H9 (cell line): ENCODE results near the gene TENM4. TPM values are rescaled to one million over a fixed set of nuclear protein-coding genes. Genes with fewer than 3 reads are reported as not detected.

Experiments used
- DNase-seq: peaks from one replicate; pipeline ENCODE4 v3.0.0-alpha.2; 2017
- H2AFZ ChIP-seq: one replicate; pipeline ENCODE4 v1.6.1; 2013; ENCODE audit warnings: mild to moderate bottlenecking, low read length, control low read depth, moderate library complexity
- H2AK5ac ChIP-seq: 2 replicates; pipeline ENCODE4 v1.6.1; 2013; ENCODE audit warnings: low read length, control low read depth, mixed read lengths; ENCODE audit not compliant: insufficient read length
- H2BK120ac ChIP-seq: one replicate; pipeline ENCODE4 v1.6.1; 2013; ENCODE audit warnings: low read depth, mild to moderate bottlenecking, low read length, control low read depth, inconsistent platforms; ENCODE audit not compliant: poor library complexity, severe bottlenecking
- H2BK12ac ChIP-seq: 2 replicates; pipeline ENCODE4 v1.6.1; 2013; ENCODE audit warnings: low read length, control low read depth, mixed read lengths, low read depth; ENCODE audit not compliant: insufficient read length
- H2BK15ac ChIP-seq: 2 replicates; pipeline ENCODE4 v1.6.1; 2013; ENCODE audit warnings: low read depth, low read length, control low read depth
- H2BK20ac ChIP-seq: one replicate; pipeline ENCODE4 v1.6.1; 2013; ENCODE audit warnings: low read depth, mild to moderate bottlenecking, low read length, control low read depth, inconsistent platforms; ENCODE audit not compliant: poor library complexity, severe bottlenecking
- H2BK5ac ChIP-seq: 2 replicates; pipeline ENCODE4 v1.6.1; 2013; ENCODE audit warnings: low read length, control low read depth, mixed read lengths; ENCODE audit not compliant: insufficient read length
- H3K14ac ChIP-seq: 2 replicates; pipeline ENCODE4 v1.6.1; 2013; ENCODE audit warnings: low read length, control low read depth; ENCODE audit not compliant: insufficient read depth
- H3K18ac ChIP-seq: 2 replicates; pipeline ENCODE4 v1.6.1; 2013; ENCODE audit warnings: low read depth, mild to moderate bottlenecking, mixed read lengths, low read length, control low read depth; ENCODE audit not compliant: insufficient read length
- H3K23ac ChIP-seq: 2 replicates; pipeline ENCODE4 v1.6.1; 2013; ENCODE audit warnings: low read length, control low read depth, mixed read lengths, low read depth; ENCODE audit not compliant: insufficient read length
- H3K23me2 ChIP-seq: 2 replicates; pipeline ENCODE4 v1.6.1; 2013; ENCODE audit warnings: low read depth, mild to moderate bottlenecking, mixed read lengths, low read length, control low read depth; ENCODE audit not compliant: insufficient read length, poor library complexity, severe bottlenecking
- H3K27ac ChIP-seq: 2 replicates; pipeline ENCODE4 v1.5.1; 2013; ENCODE audit warnings: low read length, control low read depth, mixed read lengths, low read depth; ENCODE audit not compliant: insufficient read length
- H3K27me3 ChIP-seq: 2 replicates; pipeline ENCODE4 v1.6.1; 2013; ENCODE audit warnings: low read length, control low read depth, inconsistent platforms; ENCODE audit not compliant: insufficient read depth
- H3K4ac ChIP-seq: 2 replicates; pipeline ENCODE4 v1.6.1; 2013; ENCODE audit warnings: low read depth, mild to moderate bottlenecking, control low read depth, inconsistent platforms, low read length, moderate library complexity
- H3K4me1 ChIP-seq: 2 replicates; pipeline ENCODE4 v1.6.1; 2013; ENCODE audit warnings: low read length, control low read depth, inconsistent platforms; ENCODE audit not compliant: insufficient read depth
- H3K4me2 ChIP-seq: 2 replicates; pipeline ENCODE4 v1.6.1; 2013; ENCODE audit warnings: low read length, control low read depth, mixed read lengths; ENCODE audit not compliant: insufficient read length, insufficient read depth
- H3K56ac ChIP-seq: 2 replicates; pipeline ENCODE4 v1.6.1; 2013; ENCODE audit warnings: low read depth, mild to moderate bottlenecking, mixed read lengths, low read length, control low read depth; ENCODE audit not compliant: insufficient read length
- H3K79me1 ChIP-seq: 2 replicates; pipeline ENCODE4 v1.6.1; 2013; ENCODE audit warnings: low read depth, mild to moderate bottlenecking, moderate library complexity, low read length, control low read depth, inconsistent platforms; ENCODE audit not compliant: insufficient read depth, poor library complexity, severe bottlenecking
- H3K79me2 ChIP-seq: 2 replicates; pipeline ENCODE4 v1.6.1; 2013; ENCODE audit warnings: low read length, control low read depth, inconsistent platforms; ENCODE audit not compliant: insufficient read depth
- H3K9ac ChIP-seq: 2 replicates; pipeline ENCODE4 v1.6.1; 2013; ENCODE audit warnings: low read length, control low read depth, mixed read lengths; ENCODE audit not compliant: insufficient read length; ENCODE audit errors: extremely low read depth
- H3K9me3 ChIP-seq: one replicate; pipeline ENCODE4 v1.6.1; 2013; ENCODE audit warnings: low read depth, low read length, inconsistent platforms; ENCODE audit not compliant: control insufficient read depth
- H3T11ph ChIP-seq: one replicate; pipeline ENCODE4 v1.6.1; 2013; ENCODE audit warnings: mild to moderate bottlenecking, low read length, control low read depth, inconsistent platforms
- H4K20me1 ChIP-seq: one replicate; pipeline ENCODE4 v1.6.1; 2013; ENCODE audit not compliant: control insufficient read depth, insufficient read length, insufficient read depth
- H4K5ac ChIP-seq: 2 replicates; pipeline ENCODE4 v1.6.1; 2013; ENCODE audit warnings: low read depth, mild to moderate bottlenecking, mixed read lengths, low read length, control low read depth; ENCODE audit not compliant: insufficient read length
- H4K8ac ChIP-seq: replicated peaks from 2 replicates; pipeline ENCODE4 v1.6.1; 2013; ENCODE audit warnings: low read length, control low read depth, mixed read lengths, low read depth; ENCODE audit not compliant: insufficient read length
- H4K91ac ChIP-seq: 2 replicates; pipeline ENCODE4 v1.6.1; 2013; ENCODE audit warnings: low read depth, mild to moderate bottlenecking, moderate library complexity, mixed read lengths, low read length, control low read depth; ENCODE audit not compliant: insufficient read length
- H3K27ac Mint-ChIP-seq, 3 experiments: 2 replicates in 2 of 3; 3 replicates in 1 of 3; pipeline ENCODE4 v1.8.0; 2020 to 2021; ENCODE audit warnings: mixed read lengths in 3 of 3, mild to moderate bottlenecking in 1 of 3, moderate library complexity in 1 of 3
- H3K27me3 Mint-ChIP-seq: 2 replicates; pipeline ENCODE4 v1.8.0; 2021; ENCODE audit warnings: low read depth, mild to moderate bottlenecking, moderate library complexity, mixed read lengths
- H3K36me3 Mint-ChIP-seq, 3 experiments: 2 replicates in 2 of 3; 3 replicates in 1 of 3; pipeline ENCODE4 v1.8.0; 2020 to 2021; ENCODE audit warnings: low read depth in 3 of 3, mixed read lengths in 3 of 3; ENCODE audit not compliant: insufficient read depth in 1 of 3
- H3K4me1 Mint-ChIP-seq, 2 experiments: 2 replicates each; pipeline ENCODE4 v1.8.0; 2020; ENCODE audit warnings: mixed read lengths in 2 of 2
- H3K4me3 Mint-ChIP-seq, 2 experiments: 2 replicates in 1 of 2; 3 replicates in 1 of 2; pipeline ENCODE4 v1.8.0; 2020 to 2021; ENCODE audit warnings: mild to moderate bottlenecking in 2 of 2, mixed read lengths in 2 of 2, moderate library complexity in 1 of 2
- H3K9me3 Mint-ChIP-seq, 2 experiments: 2 replicates in 1 of 2; 3 replicates in 1 of 2; pipeline ENCODE4 v1.8.0; 2020; ENCODE audit warnings: mild to moderate bottlenecking in 2 of 2, mixed read lengths in 2 of 2, moderate library complexity in 1 of 2
- WGBS: extraction: QIAGEN DNeasy Blood & Tissue Kit; methylation state at CpG from one replicate; pipeline ENCODE4 v1.1.7; 2013; ENCODE audit warnings: missing lambda C conversion rate, low lambda C conversion rate, mixed read lengths; ENCODE audit not compliant: insufficient read length; ENCODE audit errors: extremely low coverage; 5-methylcytosine and 5-hydroxymethylcytosine counted together
- total RNA-seq: library from RNA; stranded (reverse); gene quantifications from 2 replicates; pipeline ENCODE4 v1.2.1, GENCODE V29; 2021
- TF ChIP-seq, protein P1 (sequence below): fragments of 200-600 bp; sonication (generic); conservative IDR thresholded peaks from 3 replicates; pipeline ENCODE4 v1.8.0; 2021; ENCODE audit warnings: antibody characterized with exemption, mild to moderate bottlenecking

Gene TENM4
- total RNA-seq, 1 experiment from 2014 or later = 4.6 TPM

DNA sequence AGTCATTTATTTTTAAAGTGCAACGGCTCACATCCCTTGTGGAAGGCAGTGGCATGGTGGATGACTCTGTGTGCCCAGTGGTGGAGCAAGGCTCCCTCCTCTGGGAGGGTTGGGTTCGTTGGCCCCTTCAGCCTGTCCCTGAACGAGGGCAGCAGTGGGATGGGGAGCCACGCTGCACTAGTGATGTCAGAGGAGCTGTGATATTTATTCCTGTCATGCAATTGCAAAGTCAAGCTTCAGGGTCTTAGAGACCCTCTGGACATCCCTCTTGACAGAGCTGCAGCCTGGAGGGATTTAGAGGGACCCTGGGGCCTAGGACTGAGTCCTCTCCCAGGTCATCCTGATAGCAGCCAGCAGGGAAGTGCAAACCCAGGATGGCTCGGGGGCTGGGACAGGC is 788.0 kb downstream of the TENM4 start:
- H3K27me3 Mint-ChIP-seq = peaks cover 3% of the 10 kb centered on the region
- H3K9ac ChIP-seq = no peak overlapping the region
- no peak overlapping the region for H3K4ac ChIP-seq
- no peak overlapping the region for H4K91ac ChIP-seq
- H4K8ac ChIP-seq = no peak overlapping the region
- H4K5ac ChIP-seq = no peak overlapping the region
- peaks cover 0 to 4% (median 0%) of the 10 kb centered on the region in 3 experiments; a peak in 1 of 7 replicates for H3K36me3 Mint-ChIP-seq
- H2AK5ac ChIP-seq = no peak overlapping the region
- no peak overlapping the region for H3K4me3 Mint-ChIP-seq
- TF ChIP-seq, protein P1, sequence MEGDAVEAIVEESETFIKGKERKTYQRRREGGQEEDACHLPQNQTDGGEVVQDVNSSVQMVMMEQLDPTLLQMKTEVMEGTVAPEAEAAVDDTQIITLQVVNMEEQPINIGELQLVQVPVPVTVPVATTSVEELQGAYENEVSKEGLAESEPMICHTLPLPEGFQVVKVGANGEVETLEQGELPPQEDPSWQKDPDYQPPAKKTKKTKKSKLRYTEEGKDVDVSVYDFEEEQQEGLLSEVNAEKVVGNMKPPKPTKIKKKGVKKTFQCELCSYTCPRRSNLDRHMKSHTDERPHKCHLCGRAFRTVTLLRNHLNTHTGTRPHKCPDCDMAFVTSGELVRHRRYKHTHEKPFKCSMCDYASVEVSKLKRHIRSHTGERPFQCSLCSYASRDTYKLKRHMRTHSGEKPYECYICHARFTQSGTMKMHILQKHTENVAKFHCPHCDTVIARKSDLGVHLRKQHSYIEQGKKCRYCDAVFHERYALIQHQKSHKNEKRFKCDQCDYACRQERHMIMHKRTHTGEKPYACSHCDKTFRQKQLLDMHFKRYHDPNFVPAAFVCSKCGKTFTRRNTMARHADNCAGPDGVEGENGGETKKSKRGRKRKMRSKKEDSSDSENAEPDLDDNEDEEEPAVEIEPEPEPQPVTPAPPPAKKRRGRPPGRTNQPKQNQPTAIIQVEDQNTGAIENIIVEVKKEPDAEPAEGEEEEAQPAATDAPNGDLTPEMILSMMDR = no peak
- H2BK15ac ChIP-seq = no peak overlapping the region
- no peak overlapping the region for H3T11ph ChIP-seq
- no peak overlapping the region for H3K23ac ChIP-seq
- H3K27ac Mint-ChIP-seq = no peak overlapping the region; a peak in 2 of 7 replicates
- peaks cover 22 to 35% of the 10 kb centered on the region in 2 experiments for H3K4me1 Mint-ChIP-seq
- no peak overlapping the region for H2BK120ac ChIP-seq
- H3K14ac ChIP-seq = no peak overlapping the region
- no peak overlapping the region for H3K4me2 ChIP-seq
- H3K27ac ChIP-seq = no peak overlapping the region
- WGBS = no CpG with 5 or more reads among the region's 5 CpGs
- no peaks in the 10 kb centered on the region for H4K20me1 ChIP-seq
- no peaks in the 10 kb centered on the region for H3K9me3 Mint-ChIP-seq
- no peaks in the 10 kb centered on the region for H3K79me1 ChIP-seq
- H3K9me3 ChIP-seq = no peaks in the 10 kb centered on the region
- H2BK5ac ChIP-seq = no peak overlapping the region
- no peaks in the 10 kb centered on the region for H3K23me2 ChIP-seq
- no peak overlapping the region for H2BK12ac ChIP-seq
- no peak overlapping the region for H3K56ac ChIP-seq
- H3K79me2 ChIP-seq = no peaks in the 10 kb centered on the region
- no peak overlapping the region for H2AFZ ChIP-seq
- no peak overlapping the region for H2BK20ac ChIP-seq
- H3K27me3 ChIP-seq = no peaks in the 10 kb centered on the region
- no peak for DNase-seq
- no peaks in the 10 kb centered on the region for H3K4me1 ChIP-seq
- H3K18ac ChIP-seq = no peak overlapping the region
